MM.1S (cell line): ENCODE results near the gene EPHA3.

Experiments
- CTCF ChIP-seq: fragments of 300-600 bp; sonication (generic); IDR thresholded peaks from 2 replicates; pipeline ENCODE4 v1.5.1; 2016; ENCODE audit warnings: antibody characterized with exemption, low read length, mixed read lengths
- EZH2 ChIP-seq: fragments of 300-600 bp; sonication (generic); optimal IDR thresholded peaks from 2 replicates; pipeline ENCODE3; 2017; ENCODE audit warnings: low read depth, mild to moderate bottlenecking, antibody characterized with exemption, low read length, mixed read lengths
- EZH2phosphoT487 ChIP-seq: fragments of 300-600 bp; sonication (generic); IDR thresholded peaks from 2 replicates; pipeline ENCODE4 v1.6.1; 2018; ENCODE audit warnings: antibody characterized with exemption, low read length

- TF ChIP-seq CTCF (no peak), EZH2 (no peak), EZH2phosphoT487 (no peak)
These were observed 285.6 kb downstream of the EPHA3 start for GRCh38 chr3:89392991-89393390.
